A549 (cell line): Measurements from ENCODE around the gene RAP1GAP2. TPM values are rescaled to one million over a fixed set of nuclear protein-coding genes. Genes with fewer than 3 reads are reported as not detected.
"Not testable (repeated sequence)": the region's sequence is repeated elsewhere in the genome, so short reads cannot be mapped to it uniquely, and the experiment has no call there.

Experiments
- ATAC-seq, 2 experiments: fragments of 200-7000 bp in 1 of 2; fragments of >200 bp in 1 of 2; cut with Nextera tagmentation in 1 of 2; cut with Tn5 transposase in 1 of 2; 3 replicates each; pipeline versions ENCODE4 v1.8.0 to v1.9.1; 2018 to 2020; ENCODE audit warnings: mild to moderate bottlenecking in 1 of 2, moderate library complexity in 1 of 2
- CTCF ChIA-PET: fragments of 300-600 bp; sonication (Branson Sonifier 250); formaldehyde crosslinking; extraction: SDS; loops from one replicate; lab custom pipeline; 2021; ENCODE audit warnings: antibody characterized with exemption, inconsistent platforms; lab: Yijun Ruan, JAX
- POLR2A ChIA-PET: fragments of 350-600 bp; formaldehyde crosslinking; extraction: SDS; loops from one replicate; lab custom pipeline; 2021; ENCODE audit warnings: antibody characterized with exemption, inconsistent platforms; lab: Yijun Ruan, JAX
- DNase-seq, 2 experiments: peaks; one replicate each; pipeline versions ENCODE4 v3.0.0 to v3.0.0-alpha.2; 2011 to 2016; ENCODE audit warnings: low read depth in 1 of 2, low spot score in 1 of 2
- FAIRE-seq: peaks from 2 replicates; lab custom pipeline; 2011; peaks lifted over from hg19 to GRCh38; lab: Jason Lieb, UNC
- H3K27ac ChIP-seq, 2 experiments: fragments of >200 bp; sonication (Bioruptor Twin); formaldehyde crosslinking; 3 replicates each; pipeline ENCODE4 v1.5.1; 2016 to 2017
- H3K4me1 ChIP-seq: fragments of >200 bp; sonication (Bioruptor Twin); formaldehyde crosslinking; 3 replicates; pipeline ENCODE4 v1.6.1; 2016
- H3K4me2 ChIP-seq: fragments of >200 bp; sonication (Bioruptor Twin); formaldehyde crosslinking; 3 replicates; pipeline ENCODE4 v1.6.1; 2016
- H3K4me3 ChIP-seq: fragments of >200 bp; sonication (Bioruptor Twin); formaldehyde crosslinking; 3 replicates; pipeline ENCODE4 v1.5.1; 2016
- H3K9me3 ChIP-seq: fragments of >200 bp; sonication (Bioruptor Twin); formaldehyde crosslinking; 3 replicates; pipeline ENCODE4 v1.6.1; 2016
- CHD4 ChIP-seq: fragments of 200-600 bp; sonication (generic); IDR thresholded peaks from 2 replicates; pipeline ENCODE4 v1.6.1; 2016; ENCODE audit warnings: antibody characterized with exemption, mild to moderate bottlenecking, borderline replicate concordance
- EP300 ChIP-seq, 2 experiments: fragments of >200 bp; sonication (Bioruptor Twin); formaldehyde crosslinking; IDR thresholded peaks; 2 replicates in 1 of 2; 3 replicates in 1 of 2; pipeline ENCODE4 v1.6.1; 2016 to 2017
- FOSB ChIP-seq: fragments of 250-450 bp; sonication (Bioruptor Pico); IDR thresholded peaks from 2 replicates; pipeline ENCODE4 v1.5.0; 2020; ENCODE audit warnings: mild to moderate bottlenecking, moderate library complexity
- HDAC2 ChIP-seq: fragments of 200-600 bp; sonication (generic); IDR thresholded peaks from 2 replicates; pipeline ENCODE4 v1.6.1; 2016
- KDM1A ChIP-seq: fragments of 200-600 bp; sonication (generic); IDR thresholded peaks from 2 replicates; pipeline ENCODE4 v1.6.1; 2016; ENCODE audit warnings: low read depth, mild to moderate bottlenecking
- KDM5A ChIP-seq: fragments of 200-600 bp; sonication (generic); IDR thresholded peaks from 2 replicates; pipeline ENCODE4 v1.6.1; 2016; ENCODE audit warnings: antibody characterized with exemption, mild to moderate bottlenecking
- MAFK ChIP-seq: fragments of 450-650 bp; IDR thresholded peaks from 2 replicates; pipeline ENCODE4 v1.6.1; 2014; ENCODE audit not compliant: partially characterized antibody
- NFE2L2 ChIP-seq: fragments of 150-350 bp; conservative IDR thresholded peaks from 2 replicates; pipeline ENCODE4 v1.6.1; 2014; ENCODE audit warnings: low read length
- NPAS2 ChIP-seq: fragments of 250-450 bp; sonication (Bioruptor Pico); IDR thresholded peaks from 2 replicates; pipeline ENCODE4 v1.8.0; 2022; ENCODE audit warnings: mild to moderate bottlenecking, moderate library complexity, borderline replicate concordance
- PHF8 ChIP-seq: fragments of 200-600 bp; sonication (generic); IDR thresholded peaks from 2 replicates; pipeline ENCODE4 v1.6.1; 2016; ENCODE audit warnings: low read depth, mild to moderate bottlenecking, antibody characterized with exemption, moderate library complexity, borderline replicate concordance
- RFX5 ChIP-seq: fragments of 450-650 bp; IDR thresholded peaks from 2 replicates; pipeline ENCODE4 v1.7.1; 2014; ENCODE audit warnings: antibody characterized with exemption, mild to moderate bottlenecking, moderate library complexity
- TFCP2L1 ChIP-seq: fragments of 250-450 bp; sonication (Bioruptor Pico); IDR thresholded peaks from 2 replicates; pipeline ENCODE4 v1.5.0; 2021; ENCODE audit warnings: mild to moderate bottlenecking
- WGBS: methylation state at CpG from one replicate; pipeline ENCODE4 v1.1.6; 2017; ENCODE audit errors: missing lambda C conversion rate; 5-methylcytosine and 5-hydroxymethylcytosine counted together
- polyA plus RNA-seq, 4 experiments: library from polyadenylated mRNA; depleted of rRNA in 3 of 4; stranded (reverse); fragments of >200 nt; fragmentation: RNase III in 1 of 4; extraction: RNeasy Plus Mini Kit Qiagen cat#74134 plus additional on column Dnase treatment in 1 of 4; gene quantifications; 2 replicates in 3 of 4; 3 replicates in 1 of 4; pipeline ENCODE4 v1.2.3, GENCODE V29; 2011 to 2017
- TF ChIP-seq, protein P1 (sequence below): fragments of 450-650 bp; IDR thresholded peaks from 2 replicates; pipeline ENCODE4 v1.6.1; 2014; ENCODE audit warnings: antibody characterized with exemption
- TF ChIP-seq, protein P2 (sequence below): fragments of 250-450 bp; sonication (Bioruptor Pico); IDR thresholded peaks from 2 replicates; pipeline ENCODE4 v1.5.0; 2021; ENCODE audit warnings: mild to moderate bottlenecking, moderate library complexity, borderline replicate concordance
- TF ChIP-seq, protein P3 (sequence below): IDR thresholded peaks from 2 replicates; pipeline ENCODE4 v1.6.1; 2012; ENCODE audit warnings: low read depth, borderline replicate concordance

The RAP1GAP2 gene
- polyA plus RNA-seq, 2 of the 4 experiments (the other 2 are of a cell fraction), result 8.3 to 20.8 TPM

DNA sequence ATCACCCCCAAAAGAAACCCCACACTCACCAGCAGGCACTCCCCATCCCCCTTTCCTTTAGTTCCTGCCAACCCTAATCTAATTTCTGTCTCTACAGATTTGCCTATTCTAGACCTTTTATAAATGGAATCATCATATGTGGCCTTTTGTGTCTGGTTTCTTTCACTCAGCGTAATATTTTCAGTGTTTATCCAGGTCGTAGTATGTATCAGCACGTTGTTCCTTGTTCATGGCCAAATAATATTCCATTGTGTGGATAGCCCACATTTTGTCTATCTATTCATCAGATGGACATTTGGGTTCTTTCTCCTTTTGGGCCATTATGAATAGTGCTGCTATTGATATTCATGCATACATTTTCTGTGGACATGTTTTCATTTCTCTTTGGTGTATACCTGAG, 193.6 kb downstream of the RAP1GAP2 start:
- no peak for FAIRE-seq
- Histone ChIP-seq H3K27ac (no peak overlapping the region), H3K4me3 (no peak overlapping the region), H3K9me3 (no peaks in the 10 kb centered on the region), H3K4me2 (no peak overlapping the region), H3K4me1 (no peaks in the 10 kb centered on the region)
- peak; percentile 55; the same call in 1 of the 2 replicates for TF ChIP-seq KDM1A
- TF ChIP-seq HDAC2, result no peak
- TF ChIP-seq, protein P1, sequence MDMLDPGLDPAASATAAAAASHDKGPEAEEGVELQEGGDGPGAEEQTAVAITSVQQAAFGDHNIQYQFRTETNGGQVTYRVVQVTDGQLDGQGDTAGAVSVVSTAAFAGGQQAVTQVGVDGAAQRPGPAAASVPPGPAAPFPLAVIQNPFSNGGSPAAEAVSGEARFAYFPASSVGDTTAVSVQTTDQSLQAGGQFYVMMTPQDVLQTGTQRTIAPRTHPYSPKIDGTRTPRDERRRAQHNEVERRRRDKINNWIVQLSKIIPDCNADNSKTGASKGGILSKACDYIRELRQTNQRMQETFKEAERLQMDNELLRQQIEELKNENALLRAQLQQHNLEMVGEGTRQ, result no peak
- DNase-seq, result no peak
- ChIA-PET CTCF (interaction anchor here (2.6 to 9.1 kb wide), 3 partner anchors 15 to 140 kb away, joined by 6 to 79 read pairs (median 11); no protein-coding TSS in a partner anchor), POLR2A (no interaction called here)
- 96% methylated on average over 3 of the region's 3 CpGs for WGBS
- ATAC-seq, result no peak

DNA sequence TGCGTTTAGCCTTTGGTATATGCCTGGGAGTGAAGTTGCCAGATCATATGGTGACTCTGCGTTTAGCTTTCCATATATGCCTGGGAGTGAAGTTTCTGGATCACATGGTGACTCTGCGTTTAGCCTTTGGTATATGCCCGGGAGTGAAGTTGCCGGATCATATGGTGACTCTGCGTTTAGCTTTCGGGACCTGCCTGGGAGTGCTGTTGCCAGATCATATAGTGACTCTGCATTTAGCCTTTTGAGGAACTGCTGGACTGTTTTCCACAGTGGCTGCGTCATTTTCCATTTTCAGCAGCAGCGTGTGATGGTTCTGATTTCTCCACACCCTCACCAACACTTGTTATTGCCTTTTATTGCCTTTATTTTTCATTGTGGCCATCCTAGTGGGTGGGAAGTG, 194.2 kb downstream of the RAP1GAP2 start:
- CTCF ChIA-PET, result interaction anchor here (1.0 to 9.1 kb wide), 5 partner anchors 8 to 169 kb away, joined by 6 to 79 read pairs (median 8); no protein-coding TSS in a partner anchor
- no peak overlapping the region for H3K27ac ChIP-seq
- FAIRE-seq, result no peak
- POLR2A ChIA-PET, result no interaction called here
- WGBS, result 91% methylated on average over 9 of the region's 9 CpGs
- no peak for DNase-seq
- H3K4me1 ChIP-seq, result no peaks in the 10 kb centered on the region
- no peak; a peak in 1 of 6 replicates for ATAC-seq
- H3K4me3 ChIP-seq, result no peak overlapping the region
- TF ChIP-seq TFCP2L1 (CRISPR knock-in tag) (no peak), PHF8 (no peak), EP300 (IDR thresholded peaks at IDR 0.05) (no peak), KDM5A (no peak), MAFK (peak; percentile 29), HDAC2 (no peak), RFX5 (no peak), NPAS2 (CRISPR knock-in tag) (no peak), NFE2L2 (0 out of 2 replicates have a peak, but pooled peaks have one; percentile 17), CHD4 (no peak), KDM1A (no peak), FOSB (no peak)
- TF ChIP-seq, protein P2, sequence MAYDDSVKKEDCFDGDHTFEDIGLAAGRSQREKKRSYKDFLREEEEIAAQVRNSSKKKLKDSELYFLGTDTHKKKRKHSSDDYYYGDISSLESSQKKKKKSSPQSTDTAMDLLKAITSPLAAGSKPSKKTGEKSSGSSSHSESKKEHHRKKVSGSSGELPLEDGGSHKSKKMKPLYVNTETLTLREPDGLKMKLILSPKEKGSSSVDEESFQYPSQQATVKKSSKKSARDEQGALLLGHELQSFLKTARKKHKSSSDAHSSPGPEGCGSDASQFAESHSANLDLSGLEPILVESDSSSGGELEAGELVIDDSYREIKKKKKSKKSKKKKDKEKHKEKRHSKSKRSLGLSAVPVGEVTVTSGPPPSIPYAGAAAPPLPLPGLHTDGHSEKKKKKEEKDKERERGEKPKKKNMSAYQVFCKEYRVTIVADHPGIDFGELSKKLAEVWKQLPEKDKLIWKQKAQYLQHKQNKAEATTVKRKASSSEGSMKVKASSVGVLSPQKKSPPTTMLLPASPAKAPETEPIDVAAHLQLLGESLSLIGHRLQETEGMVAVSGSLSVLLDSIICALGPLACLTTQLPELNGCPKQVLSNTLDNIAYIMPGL (CRISPR knock-in tag), result no peak
- TF ChIP-seq, protein P3, sequence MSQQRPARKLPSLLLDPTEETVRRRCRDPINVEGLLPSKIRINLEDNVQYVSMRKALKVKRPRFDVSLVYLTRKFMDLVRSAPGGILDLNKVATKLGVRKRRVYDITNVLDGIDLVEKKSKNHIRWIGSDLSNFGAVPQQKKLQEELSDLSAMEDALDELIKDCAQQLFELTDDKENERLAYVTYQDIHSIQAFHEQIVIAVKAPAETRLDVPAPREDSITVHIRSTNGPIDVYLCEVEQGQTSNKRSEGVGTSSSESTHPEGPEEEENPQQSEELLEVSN, result no peak
- no peak overlapping the region for H3K4me2 ChIP-seq
- no peaks in the 10 kb centered on the region for H3K9me3 ChIP-seq

DNA sequence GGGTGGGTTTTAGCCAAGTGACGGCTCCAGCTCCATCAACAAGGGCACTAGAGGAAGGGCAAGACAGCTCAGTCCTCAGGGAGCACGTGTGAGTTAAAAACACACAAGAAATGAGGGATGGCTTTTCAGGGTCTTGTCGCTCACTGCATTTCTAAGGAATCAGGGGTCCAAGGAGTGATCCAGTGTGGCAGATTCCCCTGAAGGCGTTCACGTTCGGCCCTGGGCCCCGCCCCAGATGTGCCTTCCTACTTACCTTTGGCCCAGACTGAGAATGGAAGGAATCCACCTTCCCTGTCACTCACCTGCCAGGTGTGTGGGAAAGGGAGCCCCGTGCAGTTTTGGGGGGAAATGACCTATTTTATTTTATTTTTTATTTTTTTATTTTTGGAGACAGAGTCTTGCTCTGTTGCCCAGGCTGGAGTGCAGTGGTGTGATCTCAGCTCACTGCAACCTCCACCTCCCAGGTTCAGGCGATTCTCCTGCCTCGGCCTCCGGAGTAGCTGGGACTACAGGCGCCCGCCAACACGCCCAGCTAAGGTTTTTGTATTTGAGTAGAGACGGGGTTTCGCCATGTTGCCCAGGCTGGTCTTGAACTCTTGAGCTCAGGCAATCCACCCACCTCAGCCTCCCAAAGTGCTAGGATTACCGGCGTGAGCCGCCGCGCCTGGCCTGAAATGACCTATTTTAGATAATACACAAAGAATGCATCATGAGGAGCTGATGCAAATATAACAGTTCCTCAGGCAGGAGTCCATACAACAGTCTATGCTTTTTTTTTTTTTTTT, 195.3 kb downstream of the RAP1GAP2 start:
- H3K9me3 ChIP-seq, H3K27ac ChIP-seq, H3K4me1 ChIP-seq, ATAC-seq, DNase-seq, H3K4me2 ChIP-seq, POLR2A ChIA-PET, H3K4me3 ChIP-seq, FAIRE-seq: not testable (repeated sequence)
- CTCF ChIA-PET, result interaction anchor here (0.6 to 9.1 kb wide), 11 partner anchors 9 to 657 kb away, joined by 3 to 79 read pairs (median 5); no protein-coding TSS in a partner anchor
- WGBS, result 94% methylated on average over 21 of the region's 21 CpGs
